HL-60 (cell line): ENCODE data around the gene TBCA.

Source experiments
- TF ChIP-seq, protein P1 (sequence below): IDR thresholded peaks from 2 replicates; pipeline ENCODE4 v1.6.1; 2012; ENCODE audit warnings: low read depth; ENCODE audit not compliant: insufficient replicate concordance
- TF ChIP-seq, protein P2 (sequence below): IDR thresholded peaks from one replicate; pipeline ENCODE4 v1.5.1; 2011; ENCODE audit warnings: low read length, control low read depth, inconsistent platforms; ENCODE audit not compliant: insufficient read depth

DNA sequence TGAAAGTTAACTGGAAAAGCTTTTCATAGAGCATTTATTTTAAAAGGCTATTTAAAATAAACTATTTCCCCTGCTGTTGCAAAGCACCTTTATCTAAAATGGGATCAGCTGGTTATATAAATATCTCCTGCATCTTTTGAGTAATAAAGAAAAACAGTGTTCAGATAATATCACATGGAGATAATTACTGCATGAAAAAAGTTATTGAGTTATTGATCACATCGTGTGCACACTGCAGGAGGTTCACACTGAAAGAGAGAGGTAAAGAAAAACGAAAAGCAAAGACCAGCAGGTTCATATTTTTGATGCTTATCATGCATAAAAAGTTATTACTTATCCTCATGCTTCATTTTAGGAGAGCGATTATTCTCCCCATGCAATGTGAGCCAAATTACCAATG is 82.2 kb downstream of the TBCA start:
- TF ChIP-seq, protein P1, sequence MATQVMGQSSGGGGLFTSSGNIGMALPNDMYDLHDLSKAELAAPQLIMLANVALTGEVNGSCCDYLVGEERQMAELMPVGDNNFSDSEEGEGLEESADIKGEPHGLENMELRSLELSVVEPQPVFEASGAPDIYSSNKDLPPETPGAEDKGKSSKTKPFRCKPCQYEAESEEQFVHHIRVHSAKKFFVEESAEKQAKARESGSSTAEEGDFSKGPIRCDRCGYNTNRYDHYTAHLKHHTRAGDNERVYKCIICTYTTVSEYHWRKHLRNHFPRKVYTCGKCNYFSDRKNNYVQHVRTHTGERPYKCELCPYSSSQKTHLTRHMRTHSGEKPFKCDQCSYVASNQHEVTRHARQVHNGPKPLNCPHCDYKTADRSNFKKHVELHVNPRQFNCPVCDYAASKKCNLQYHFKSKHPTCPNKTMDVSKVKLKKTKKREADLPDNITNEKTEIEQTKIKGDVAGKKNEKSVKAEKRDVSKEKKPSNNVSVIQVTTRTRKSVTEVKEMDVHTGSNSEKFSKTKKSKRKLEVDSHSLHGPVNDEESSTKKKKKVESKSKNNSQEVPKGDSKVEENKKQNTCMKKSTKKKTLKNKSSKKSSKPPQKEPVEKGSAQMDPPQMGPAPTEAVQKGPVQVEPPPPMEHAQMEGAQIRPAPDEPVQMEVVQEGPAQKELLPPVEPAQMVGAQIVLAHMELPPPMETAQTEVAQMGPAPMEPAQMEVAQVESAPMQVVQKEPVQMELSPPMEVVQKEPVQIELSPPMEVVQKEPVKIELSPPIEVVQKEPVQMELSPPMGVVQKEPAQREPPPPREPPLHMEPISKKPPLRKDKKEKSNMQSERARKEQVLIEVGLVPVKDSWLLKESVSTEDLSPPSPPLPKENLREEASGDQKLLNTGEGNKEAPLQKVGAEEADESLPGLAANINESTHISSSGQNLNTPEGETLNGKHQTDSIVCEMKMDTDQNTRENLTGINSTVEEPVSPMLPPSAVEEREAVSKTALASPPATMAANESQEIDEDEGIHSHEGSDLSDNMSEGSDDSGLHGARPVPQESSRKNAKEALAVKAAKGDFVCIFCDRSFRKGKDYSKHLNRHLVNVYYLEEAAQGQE = no peak
- TF ChIP-seq, protein P2, sequence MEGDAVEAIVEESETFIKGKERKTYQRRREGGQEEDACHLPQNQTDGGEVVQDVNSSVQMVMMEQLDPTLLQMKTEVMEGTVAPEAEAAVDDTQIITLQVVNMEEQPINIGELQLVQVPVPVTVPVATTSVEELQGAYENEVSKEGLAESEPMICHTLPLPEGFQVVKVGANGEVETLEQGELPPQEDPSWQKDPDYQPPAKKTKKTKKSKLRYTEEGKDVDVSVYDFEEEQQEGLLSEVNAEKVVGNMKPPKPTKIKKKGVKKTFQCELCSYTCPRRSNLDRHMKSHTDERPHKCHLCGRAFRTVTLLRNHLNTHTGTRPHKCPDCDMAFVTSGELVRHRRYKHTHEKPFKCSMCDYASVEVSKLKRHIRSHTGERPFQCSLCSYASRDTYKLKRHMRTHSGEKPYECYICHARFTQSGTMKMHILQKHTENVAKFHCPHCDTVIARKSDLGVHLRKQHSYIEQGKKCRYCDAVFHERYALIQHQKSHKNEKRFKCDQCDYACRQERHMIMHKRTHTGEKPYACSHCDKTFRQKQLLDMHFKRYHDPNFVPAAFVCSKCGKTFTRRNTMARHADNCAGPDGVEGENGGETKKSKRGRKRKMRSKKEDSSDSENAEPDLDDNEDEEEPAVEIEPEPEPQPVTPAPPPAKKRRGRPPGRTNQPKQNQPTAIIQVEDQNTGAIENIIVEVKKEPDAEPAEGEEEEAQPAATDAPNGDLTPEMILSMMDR = no peak
